PFSK-1 (cell line): ENCODE measurements around the gene SERPINB13.

Experiments used
- FOXP2 ChIP-seq: optimal IDR thresholded peaks from 2 replicates; pipeline ENCODE3; 2011; ENCODE audit warnings: borderline replicate concordance, control low read depth, inconsistent platforms; ENCODE audit not compliant: insufficient read depth; ENCODE audit errors: extremely low read length, extremely low read depth
- POLR2AphosphoS5 ChIP-seq: IDR thresholded peaks from 2 replicates; pipeline ENCODE4 v1.6.1; 2012; ENCODE audit warnings: low read depth, mild to moderate bottlenecking, control low read depth, low read length, moderate library complexity
- SIN3A ChIP-seq: IDR thresholded peaks from 2 replicates; pipeline ENCODE4 v1.6.1; 2012; ENCODE audit warnings: mild to moderate bottlenecking, low read length, moderate library complexity, borderline replicate concordance; ENCODE audit not compliant: insufficient read depth
- TAF1 ChIP-seq: IDR thresholded peaks from 2 replicates; pipeline ENCODE4 v1.6.1; 2012; ENCODE audit warnings: low read length, control low read depth, borderline replicate concordance; ENCODE audit not compliant: insufficient read depth
- TF ChIP-seq, protein P1 (sequence below), 2 experiments: IDR thresholded peaks; 2 replicates each; pipeline versions ENCODE4 v1.6.1 to v1.8.0; 2011 to 2012; ENCODE audit warnings: low read depth in 2 of 2, low read length in 2 of 2, control low read depth in 1 of 2, inconsistent platforms in 1 of 2, mild to moderate bottlenecking in 1 of 2, moderate library complexity in 1 of 2; ENCODE audit not compliant: insufficient read depth in 1 of 2

SERPINB13 gene

DNA sequence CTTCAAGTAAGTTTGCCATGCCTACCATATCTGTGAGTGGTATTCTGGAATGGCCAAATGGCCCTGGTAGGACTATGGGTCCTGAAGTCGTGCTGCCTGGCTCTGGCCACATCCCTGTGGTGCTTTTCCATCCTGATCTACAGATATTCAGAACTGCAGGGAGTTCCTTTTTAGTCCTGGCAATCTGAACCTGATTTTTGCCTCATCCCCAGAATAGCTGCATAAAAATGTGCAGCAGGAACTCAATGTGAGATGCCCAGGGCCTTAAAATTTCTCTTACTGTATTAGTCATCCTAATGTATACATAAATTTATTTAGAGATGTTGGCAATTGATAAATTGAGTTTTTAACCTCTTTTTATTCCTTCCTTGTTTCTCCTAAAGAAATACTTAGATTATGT is 5.3 kb downstream of the SERPINB13 start:
- TF ChIP-seq TAF1 = no peak

DNA sequence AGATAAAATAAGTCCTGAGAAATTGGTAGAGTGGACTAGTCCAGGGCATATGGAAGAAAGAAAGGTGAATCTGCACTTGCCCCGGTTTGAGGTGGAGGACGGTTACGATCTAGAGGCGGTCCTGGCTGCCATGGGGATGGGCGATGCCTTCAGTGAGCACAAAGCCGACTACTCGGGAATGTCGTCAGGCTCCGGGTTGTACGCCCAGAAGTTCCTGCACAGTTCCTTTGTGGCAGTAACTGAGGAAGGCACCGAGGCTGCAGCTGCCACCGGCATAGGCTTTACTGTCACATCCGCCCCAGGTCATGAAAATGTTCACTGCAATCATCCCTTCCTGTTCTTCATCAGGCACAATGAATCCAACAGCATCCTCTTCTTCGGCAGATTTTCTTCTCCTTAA is 9.8 kb downstream of the SERPINB13 start:
- no peak for TF ChIP-seq SIN3A
- no peak for TF ChIP-seq POLR2AphosphoS5
- TF ChIP-seq FOXP2 = no peak
- TF ChIP-seq, protein P1, sequence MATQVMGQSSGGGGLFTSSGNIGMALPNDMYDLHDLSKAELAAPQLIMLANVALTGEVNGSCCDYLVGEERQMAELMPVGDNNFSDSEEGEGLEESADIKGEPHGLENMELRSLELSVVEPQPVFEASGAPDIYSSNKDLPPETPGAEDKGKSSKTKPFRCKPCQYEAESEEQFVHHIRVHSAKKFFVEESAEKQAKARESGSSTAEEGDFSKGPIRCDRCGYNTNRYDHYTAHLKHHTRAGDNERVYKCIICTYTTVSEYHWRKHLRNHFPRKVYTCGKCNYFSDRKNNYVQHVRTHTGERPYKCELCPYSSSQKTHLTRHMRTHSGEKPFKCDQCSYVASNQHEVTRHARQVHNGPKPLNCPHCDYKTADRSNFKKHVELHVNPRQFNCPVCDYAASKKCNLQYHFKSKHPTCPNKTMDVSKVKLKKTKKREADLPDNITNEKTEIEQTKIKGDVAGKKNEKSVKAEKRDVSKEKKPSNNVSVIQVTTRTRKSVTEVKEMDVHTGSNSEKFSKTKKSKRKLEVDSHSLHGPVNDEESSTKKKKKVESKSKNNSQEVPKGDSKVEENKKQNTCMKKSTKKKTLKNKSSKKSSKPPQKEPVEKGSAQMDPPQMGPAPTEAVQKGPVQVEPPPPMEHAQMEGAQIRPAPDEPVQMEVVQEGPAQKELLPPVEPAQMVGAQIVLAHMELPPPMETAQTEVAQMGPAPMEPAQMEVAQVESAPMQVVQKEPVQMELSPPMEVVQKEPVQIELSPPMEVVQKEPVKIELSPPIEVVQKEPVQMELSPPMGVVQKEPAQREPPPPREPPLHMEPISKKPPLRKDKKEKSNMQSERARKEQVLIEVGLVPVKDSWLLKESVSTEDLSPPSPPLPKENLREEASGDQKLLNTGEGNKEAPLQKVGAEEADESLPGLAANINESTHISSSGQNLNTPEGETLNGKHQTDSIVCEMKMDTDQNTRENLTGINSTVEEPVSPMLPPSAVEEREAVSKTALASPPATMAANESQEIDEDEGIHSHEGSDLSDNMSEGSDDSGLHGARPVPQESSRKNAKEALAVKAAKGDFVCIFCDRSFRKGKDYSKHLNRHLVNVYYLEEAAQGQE (IDR thresholded peaks at IDR 0.05; ENCODE audit: insufficient read depth in 1 of 2, low read depth in 2 of 2, low read length in 2 of 2) = no peak
- no peak for TF ChIP-seq TAF1

DNA sequence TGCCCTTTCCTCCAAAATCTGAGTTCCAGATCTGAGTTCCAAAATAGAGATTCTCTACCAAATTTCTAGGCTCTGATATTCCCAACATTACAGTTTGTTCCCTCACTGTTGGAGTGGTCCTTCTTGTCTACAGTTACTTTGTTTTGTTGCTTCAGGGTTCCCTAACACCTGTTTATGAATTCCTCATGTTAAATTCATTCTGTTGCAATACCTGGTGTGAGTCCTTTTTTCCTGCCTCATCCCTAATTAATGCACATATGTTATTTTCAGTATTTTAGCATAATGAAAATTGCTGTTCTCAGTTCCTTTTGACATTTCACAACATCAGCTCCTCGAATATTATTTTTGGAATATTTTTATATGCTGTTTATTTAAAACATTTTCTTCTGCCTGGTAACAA is 16.2 kb downstream of the SERPINB13 start:
- TF ChIP-seq TAF1 = no peak
- TF ChIP-seq SIN3A = no peak
- TF ChIP-seq POLR2AphosphoS5 = no peak
- TF ChIP-seq, protein P1 (IDR thresholded peaks at IDR 0.05; ENCODE audit: insufficient read depth in 1 of 2, low read depth in 2 of 2, low read length in 2 of 2) = no peak
- no peak for TF ChIP-seq FOXP2

DNA sequence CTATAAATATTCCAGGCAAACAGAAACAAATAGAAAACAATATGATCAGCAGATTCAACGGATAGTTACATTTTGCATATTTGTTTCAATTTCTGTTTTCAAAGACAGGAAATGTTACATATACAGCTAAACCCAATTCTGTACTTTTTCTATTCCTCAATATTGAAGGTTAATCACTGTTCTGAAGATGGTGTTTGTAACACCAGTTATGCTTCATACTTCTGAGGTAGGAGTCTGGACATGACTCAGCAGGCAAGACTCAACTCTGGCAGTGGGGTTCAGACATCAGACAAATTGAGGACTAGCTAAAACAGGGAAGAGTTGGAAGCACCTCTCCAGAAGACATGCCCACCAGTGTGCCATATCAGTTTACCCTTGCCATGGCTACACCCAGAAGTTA is 16.6 kb downstream of the SERPINB13 start:
- TF ChIP-seq SIN3A (no peak), TAF1 (no peak), POLR2AphosphoS5 (no peak), FOXP2 (no peak)
- TF ChIP-seq, protein P1 (IDR thresholded peaks at IDR 0.05; ENCODE audit: insufficient read depth in 1 of 2, low read depth in 2 of 2, low read length in 2 of 2) = no peak

DNA sequence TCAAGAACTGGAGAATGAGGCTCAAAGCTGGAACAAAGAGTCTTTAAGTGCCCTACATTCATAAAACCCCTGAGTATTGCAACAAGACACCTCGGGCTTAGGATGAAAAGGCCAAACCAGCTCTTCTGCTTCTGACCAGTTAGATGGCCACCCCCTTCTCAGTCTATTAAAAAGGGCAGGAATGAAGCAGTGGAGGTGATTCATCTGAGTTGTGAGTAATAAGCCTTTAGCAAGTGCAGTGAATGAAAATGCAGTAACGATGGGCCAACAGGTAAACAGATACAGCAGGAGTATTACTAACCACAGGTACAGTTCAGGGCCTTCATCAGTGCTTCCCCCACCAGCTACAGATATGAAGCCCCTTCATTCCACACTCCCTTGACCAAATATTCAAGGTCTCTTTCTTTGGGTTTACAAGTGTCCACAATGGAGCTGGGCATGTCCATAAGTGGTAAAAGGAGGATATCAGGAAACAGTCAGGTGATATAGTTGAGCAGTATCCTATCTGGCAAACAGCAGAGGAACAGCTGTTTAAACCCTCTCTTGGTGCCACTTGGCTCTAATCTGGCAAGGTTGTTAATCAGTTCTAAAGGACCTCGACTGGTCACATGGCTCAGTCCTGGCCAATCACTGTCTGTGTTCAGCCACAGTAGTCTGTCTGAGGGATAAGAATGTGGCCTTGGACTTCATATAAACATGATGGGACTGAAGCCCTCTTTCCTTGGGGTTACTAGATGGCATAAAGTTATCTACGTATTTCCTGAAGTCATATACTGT is 17.8 kb downstream of the SERPINB13 start:
- TF ChIP-seq SIN3A (no peak), FOXP2 (no peak), POLR2AphosphoS5 (no peak), TAF1 (no peak)
- TF ChIP-seq, protein P1 (IDR thresholded peaks at IDR 0.05; ENCODE audit: insufficient read depth in 1 of 2, low read depth in 2 of 2, low read length in 2 of 2) = no peak
